Effector memory CD4-positive, alpha-beta T cell (primary cell): ENCODE results near the gene PEAK3.

Experiments
- DNase-seq, 3 donors: peaks; one replicate each; pipeline ENCODE4 v3.0.0-alpha.2; 2020
- H3K27ac ChIP-seq: 2 replicates; pipeline ENCODE4 v1.7.0; 2013; ENCODE audit warnings: mild to moderate bottlenecking, low read length, moderate library complexity; ENCODE audit not compliant: insufficient read depth, poor library complexity, severe bottlenecking
- H3K27me3 ChIP-seq: replicated peaks from 2 replicates; pipeline ENCODE4 v1.7.0; 2013; ENCODE audit warnings: mild to moderate bottlenecking, low read length; ENCODE audit not compliant: insufficient read depth, control insufficient read depth, poor library complexity, severe bottlenecking
- H3K36me3 ChIP-seq: 2 replicates; pipeline ENCODE4 v1.7.0; 2013; ENCODE audit warnings: mild to moderate bottlenecking, low read length, moderate library complexity; ENCODE audit not compliant: control insufficient read depth, insufficient read depth
- H3K4me1 ChIP-seq: 2 replicates; pipeline ENCODE4 v1.7.0; 2013; ENCODE audit warnings: low read length, mild to moderate bottlenecking; ENCODE audit not compliant: control insufficient read depth, insufficient read depth, poor library complexity, severe bottlenecking
- H3K4me3 ChIP-seq: 2 replicates; pipeline ENCODE4 v1.7.0; 2013; ENCODE audit warnings: low read length, low read depth, mild to moderate bottlenecking; ENCODE audit not compliant: insufficient read depth, poor library complexity, severe bottlenecking
- H3K9me3 ChIP-seq: 2 replicates; pipeline ENCODE4 v1.7.0; 2013; ENCODE audit warnings: mild to moderate bottlenecking, low read length, moderate library complexity; ENCODE audit not compliant: control insufficient read depth

The PEAK3 gene

DNA sequence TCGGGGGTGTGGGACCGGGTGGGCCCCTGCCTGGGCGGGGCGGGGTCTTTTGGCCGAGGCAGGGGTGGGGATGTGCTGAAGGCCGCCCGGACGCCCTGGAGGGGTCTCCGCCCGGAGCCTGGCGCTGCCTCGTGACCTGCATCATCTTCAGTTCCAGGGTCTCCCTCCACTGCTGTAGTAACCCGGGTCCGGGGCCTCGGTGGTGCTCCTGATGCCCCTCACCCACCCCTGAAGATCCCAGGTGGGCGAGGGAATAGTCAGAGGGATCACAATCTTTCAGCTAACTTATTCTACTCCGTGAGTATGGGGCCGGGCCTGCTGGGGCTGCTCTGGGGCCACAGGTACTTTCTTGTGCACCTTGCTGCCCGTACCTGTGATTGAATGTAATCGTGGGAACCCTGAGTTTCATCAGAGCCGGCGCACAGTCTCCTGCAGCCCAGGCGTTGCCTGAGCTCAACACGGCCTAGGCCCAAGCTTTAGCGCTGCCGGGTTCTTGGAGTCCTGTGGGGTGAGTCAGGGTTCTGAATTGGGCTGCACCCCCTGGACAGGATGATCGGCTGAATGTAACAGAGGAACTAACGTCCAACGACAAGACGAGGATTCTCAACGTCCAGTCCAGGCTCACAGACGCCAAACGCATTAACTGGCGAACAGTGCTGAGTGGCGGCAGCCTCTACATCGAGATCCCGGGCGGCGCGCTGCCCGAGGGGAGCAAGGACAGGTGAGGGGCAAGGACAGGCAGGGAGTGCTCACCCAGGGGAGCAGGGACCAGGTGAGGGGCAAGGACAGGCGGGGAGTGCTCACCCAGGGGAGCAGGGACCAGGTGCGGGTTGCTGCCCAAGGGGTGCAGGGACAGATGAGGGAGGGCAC is 10.5 kb downstream of the PEAK3 start:
- no peak for DNase-seq
- Histone ChIP-seq H3K4me1 (peaks cover 26% of the 10 kb centered on the region), H3K27me3 (no peaks in the 10 kb centered on the region), H3K27ac (peak overlapping the region; percentile 93), H3K36me3 (peaks cover 23% of the 10 kb centered on the region), H3K4me3 (peak overlapping the region; percentile 100), H3K9me3 (no peaks in the 10 kb centered on the region)

DNA sequence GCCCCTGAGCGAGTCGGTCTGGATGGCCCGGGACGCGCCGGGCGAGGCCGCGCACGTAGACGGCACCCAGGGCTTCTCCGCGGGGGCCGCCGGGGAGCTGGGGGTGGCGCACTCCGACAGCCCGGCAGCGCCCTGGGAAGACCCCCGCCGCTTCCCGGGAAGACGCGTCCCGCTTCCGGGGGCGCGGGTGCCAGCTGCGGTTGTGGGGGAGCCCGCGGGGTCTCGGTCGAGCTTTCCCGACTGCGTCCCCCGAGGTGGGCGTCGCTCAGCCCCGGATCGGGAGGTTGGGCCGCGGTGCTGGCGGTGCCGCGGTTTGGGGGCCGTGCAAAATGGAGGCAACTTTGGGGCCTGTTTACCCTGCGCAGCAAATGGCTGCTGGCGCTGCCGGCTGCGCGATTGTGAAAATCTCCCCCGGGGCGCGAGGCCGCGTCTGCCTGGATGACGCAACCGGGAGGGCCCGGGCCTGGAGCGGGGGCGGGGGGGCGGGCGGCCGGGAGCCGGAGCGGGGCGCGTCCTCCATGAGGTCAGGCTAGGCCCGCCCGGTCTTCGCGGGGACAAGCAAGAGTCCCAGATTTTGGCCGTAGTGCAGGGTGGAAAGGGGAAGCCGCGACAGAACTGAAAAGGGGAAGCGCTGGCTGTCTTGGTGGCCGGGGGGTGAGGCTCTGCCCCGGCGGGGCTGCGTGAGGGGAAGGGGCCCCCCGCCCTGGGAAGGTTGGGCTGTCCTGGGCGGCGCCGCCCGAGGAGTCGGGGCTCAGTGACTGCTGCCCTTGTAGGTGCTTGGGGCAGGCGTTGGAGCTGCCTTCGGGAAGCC is 11.3 kb downstream of the PEAK3 start:
- H3K4me1 ChIP-seq = peaks cover 26% of the 10 kb centered on the region
- H3K27ac ChIP-seq = peak overlapping the region; percentile 93
- H3K36me3 ChIP-seq = peaks cover 18% of the 10 kb centered on the region
- peak overlapping the region; percentile 100 for H3K4me3 ChIP-seq
- no peaks in the 10 kb centered on the region for H3K27me3 ChIP-seq
- peak; percentile 61 to 65 (median 63) for DNase-seq
- H3K9me3 ChIP-seq = no peaks in the 10 kb centered on the region

DNA sequence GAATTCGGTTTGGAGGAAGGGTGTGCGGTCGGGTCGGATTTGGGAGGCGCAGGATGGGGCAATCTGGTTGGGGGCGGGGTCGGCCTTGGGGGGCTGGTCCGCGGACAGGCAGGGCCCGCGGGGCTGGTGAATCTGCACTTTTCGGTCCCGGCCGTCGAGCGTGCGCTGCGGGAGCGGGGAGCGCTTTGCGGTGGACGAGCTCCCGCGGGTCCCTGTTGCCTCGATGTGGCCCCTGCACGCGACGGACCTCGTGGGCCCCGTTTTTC is 11.9 kb downstream of the PEAK3 start:
- H3K36me3 ChIP-seq = peaks cover 18% of the 10 kb centered on the region
- H3K27ac ChIP-seq = peak overlapping the region; percentile 93
- peak in 1 of 3 donors; percentile 45 for DNase-seq
- peaks cover 26% of the 10 kb centered on the region for H3K4me1 ChIP-seq
- H3K9me3 ChIP-seq = no peaks in the 10 kb centered on the region
- peak overlapping the region; percentile 100 for H3K4me3 ChIP-seq
- H3K27me3 ChIP-seq = no peaks in the 10 kb centered on the region

DNA sequence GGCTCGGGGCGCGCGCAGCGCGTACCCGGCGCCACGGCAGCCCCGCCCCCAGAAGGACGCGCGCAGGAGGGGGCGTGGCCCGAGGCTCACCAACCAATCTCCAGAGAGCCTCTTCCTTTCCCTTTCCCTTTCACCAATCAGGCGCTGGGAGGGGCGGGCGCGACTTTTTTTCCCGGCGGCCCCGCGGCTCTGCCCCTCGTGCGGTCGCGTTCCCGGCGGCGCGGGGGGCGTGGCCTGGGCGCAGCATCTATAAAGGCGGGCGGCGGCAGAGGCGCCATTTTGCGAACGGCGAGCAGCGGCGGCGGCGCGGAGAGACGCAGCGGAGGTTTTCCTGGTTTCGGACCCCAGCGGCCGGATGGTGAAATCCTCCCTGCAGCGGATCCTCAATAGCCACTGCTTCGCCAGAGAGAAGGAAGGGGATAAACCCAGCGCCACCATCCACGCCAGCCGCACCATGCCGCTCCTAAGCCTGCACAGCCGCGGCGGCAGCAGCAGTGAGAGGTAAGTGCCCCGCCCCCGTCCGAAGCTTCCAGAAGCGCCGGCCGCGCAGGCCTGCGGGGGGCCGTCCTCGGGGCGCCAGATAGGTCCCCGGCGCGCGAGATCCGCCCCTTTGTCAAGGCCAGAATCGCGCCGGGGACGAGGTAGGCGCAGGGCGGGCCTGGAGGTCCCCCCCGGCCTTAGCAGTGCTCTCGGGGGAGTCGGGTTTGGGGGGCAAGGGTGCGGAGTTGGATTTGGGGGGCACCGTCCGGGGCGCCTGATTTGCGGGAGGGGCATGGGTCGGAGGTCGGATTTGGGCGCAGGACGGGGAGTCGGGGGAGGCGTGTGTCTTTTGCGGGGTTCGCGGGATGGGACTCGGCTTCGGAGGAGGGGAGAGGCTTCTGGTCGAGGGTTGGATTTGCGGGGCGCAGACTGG is 12.5 kb downstream of the PEAK3 start:
- Histone ChIP-seq H3K27ac (peak overlapping the region; percentile 93), H3K27me3 (no peaks in the 10 kb centered on the region), H3K4me3 (peak overlapping the region; percentile 100), H3K4me1 (peaks cover 26% of the 10 kb centered on the region), H3K9me3 (no peaks in the 10 kb centered on the region), H3K36me3 (peaks cover 18% of the 10 kb centered on the region)
- peak; percentile 97 to 99 (median 97) for DNase-seq

DNA sequence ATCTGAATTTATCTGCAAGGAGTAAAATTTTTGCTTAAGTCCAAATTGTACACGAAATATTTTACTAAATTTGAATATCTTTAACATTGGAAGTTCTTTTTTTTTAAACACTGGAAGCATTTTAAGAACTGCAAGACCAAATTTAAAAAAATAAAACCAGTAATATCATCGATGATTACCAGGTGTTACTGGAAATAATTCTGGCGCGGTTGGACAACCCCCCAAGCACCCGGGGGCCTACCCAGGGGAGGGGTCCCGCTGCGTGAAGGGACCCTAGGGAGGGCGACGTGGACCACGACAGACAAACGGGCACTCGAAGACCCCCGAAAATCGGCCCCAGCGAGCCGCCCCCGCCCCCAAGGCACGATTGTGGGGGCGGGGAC is 13.1 kb downstream of the PEAK3 start:
- Histone ChIP-seq H3K36me3 (peaks cover 18% of the 10 kb centered on the region), H3K4me3 (peak overlapping the region; percentile 100), H3K27me3 (no peaks in the 10 kb centered on the region), H3K4me1 (peaks cover 20% of the 10 kb centered on the region), H3K27ac (peak overlapping the region; percentile 62), H3K9me3 (no peaks in the 10 kb centered on the region)
- no peak for DNase-seq

DNA sequence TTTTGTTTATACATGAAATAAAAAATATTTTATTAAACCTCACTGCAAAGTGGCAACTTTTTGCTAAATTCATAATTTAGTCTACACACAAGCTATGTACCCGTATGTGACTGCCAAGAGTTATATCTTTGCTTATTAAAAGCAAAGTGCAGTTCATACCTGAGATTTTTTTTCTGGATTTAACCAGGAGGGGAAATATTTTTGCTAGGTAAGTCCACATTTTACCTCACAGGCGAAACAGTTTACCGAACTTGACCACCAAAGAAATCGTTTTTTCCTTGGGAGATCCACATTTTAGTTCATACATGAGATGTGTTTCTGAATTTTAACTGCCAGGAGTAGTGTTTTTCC is 13.5 kb downstream of the PEAK3 start:
- DNase-seq = no peak
- Histone ChIP-seq H3K9me3 (no peaks in the 10 kb centered on the region), H3K4me1 (peaks cover 16% of the 10 kb centered on the region), H3K4me3 (peak overlapping the region; percentile 100), H3K36me3 (peaks cover 18% of the 10 kb centered on the region), H3K27ac (no peak overlapping the region), H3K27me3 (no peaks in the 10 kb centered on the region)

DNA sequence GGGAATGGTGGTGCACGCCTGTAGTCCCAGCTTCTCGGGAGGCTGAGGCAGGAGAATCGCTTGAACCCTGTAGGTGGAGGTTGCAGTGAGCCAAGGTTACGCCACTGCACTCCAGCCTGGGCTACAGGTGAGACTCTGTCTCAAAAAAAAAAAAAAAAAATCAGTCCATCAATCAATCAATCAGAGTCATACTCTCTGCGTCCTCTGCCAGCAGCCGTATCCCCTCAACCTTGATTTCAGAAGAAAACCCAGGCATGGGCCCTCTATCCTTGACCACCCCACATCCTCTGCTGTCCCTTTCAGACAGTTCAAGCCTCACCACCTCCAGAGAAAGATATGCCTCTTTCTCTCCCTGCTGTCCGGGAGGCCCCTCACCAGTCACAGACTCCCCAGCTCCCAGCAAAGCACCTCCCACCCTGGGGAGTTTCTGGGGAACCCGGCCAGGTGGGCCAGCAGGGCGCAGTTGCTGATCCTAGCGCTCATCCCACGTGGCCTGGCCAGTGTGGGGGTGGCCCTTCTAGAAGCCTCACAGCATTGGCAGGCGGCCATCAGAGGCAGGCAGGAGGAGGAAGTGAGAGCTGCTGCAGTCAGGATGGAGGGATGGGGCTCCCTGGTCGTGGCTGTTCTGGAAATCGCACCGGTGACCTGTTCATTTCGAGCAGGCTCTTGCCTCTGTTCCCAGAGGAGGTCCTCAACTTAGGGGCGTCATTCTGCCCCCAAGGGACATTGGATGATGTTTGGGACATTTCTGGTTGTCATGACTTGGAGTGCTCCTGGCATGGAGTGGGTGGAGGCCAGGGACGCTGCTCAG is 15.6 kb downstream of the PEAK3 start:
- Histone ChIP-seq H3K27ac (no peak overlapping the region), H3K9me3 (no peaks in the 10 kb centered on the region), H3K4me1 (peaks cover under 1% of the 10 kb centered on the region), H3K27me3 (no peaks in the 10 kb centered on the region), H3K36me3 (peaks cover 6% of the 10 kb centered on the region), H3K4me3 (no peak overlapping the region)
- DNase-seq = no peak

DNA sequence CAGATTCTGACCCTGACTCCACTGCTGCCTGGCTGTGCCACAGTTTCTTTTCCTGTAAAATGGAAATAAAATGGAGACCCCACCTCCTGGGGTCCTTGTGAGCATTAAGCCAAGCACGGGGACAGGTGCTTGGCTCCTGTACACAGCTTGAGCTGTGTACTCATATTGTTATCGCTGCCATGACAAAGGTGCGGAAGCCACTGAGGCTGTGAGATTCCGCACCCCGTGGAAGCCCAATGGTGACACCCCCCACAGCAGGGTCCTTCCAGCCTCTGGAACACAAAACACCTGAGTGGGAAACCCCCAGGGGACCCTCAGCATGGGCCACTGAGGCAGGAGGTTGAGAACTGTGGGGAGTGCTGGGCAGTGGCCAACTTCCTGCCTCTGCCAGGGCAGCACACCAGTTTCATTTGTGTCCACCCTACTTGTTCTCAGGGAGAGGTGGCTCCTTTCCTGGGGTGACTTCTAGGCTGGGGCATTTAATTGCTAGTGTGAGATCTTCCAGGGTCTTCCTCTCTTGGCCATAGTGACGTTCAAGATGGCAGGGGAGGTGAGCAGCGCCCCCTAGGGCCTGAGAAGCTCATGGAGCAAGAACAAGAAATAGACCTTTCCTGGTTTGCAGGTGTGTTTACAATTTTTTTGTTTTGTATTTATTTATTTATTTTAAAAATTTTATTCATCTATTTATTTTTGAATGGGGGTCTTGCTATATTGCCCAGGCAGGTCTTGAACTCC is 20.4 kb downstream of the PEAK3 start:
- peak in 1 of 3 donors; percentile 46 for DNase-seq
- no peak overlapping the region for H3K4me3 ChIP-seq
- H3K36me3 ChIP-seq = no peaks in the 10 kb centered on the region
- H3K27me3 ChIP-seq = no peaks in the 10 kb centered on the region
- H3K9me3 ChIP-seq = no peaks in the 10 kb centered on the region
- no peak overlapping the region for H3K27ac ChIP-seq
- H3K4me1 ChIP-seq = peaks cover 22% of the 10 kb centered on the region

DNA sequence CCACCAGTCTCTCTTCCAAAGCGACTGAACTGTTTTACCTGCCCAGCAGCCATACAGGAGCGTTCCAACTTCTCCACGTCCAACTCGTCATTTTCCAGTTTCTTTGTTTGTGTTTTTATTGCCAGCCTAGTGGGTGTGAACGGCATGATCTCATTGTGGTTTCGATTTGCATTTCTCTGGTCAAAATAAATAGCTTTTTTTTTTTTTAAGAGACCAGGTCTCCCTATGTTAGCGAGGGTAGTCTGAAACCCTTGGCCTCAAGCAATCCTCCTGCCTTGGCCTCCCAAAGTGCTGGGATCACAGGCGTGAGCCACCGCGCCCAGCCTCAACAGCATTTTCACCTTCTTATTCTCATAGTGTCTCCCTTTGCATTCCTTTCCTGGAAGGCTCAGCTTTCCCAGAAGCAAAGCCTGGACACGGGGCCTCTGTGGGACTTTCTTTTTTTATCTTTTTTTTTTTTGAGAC is 21.6 kb downstream of the PEAK3 start:
- H3K4me3 ChIP-seq = no peak overlapping the region
- DNase-seq = no peak
- no peaks in the 10 kb centered on the region for H3K27me3 ChIP-seq
- peak overlapping the region; percentile 32 for H3K27ac ChIP-seq
- H3K9me3 ChIP-seq = no peaks in the 10 kb centered on the region
- peaks cover 22% of the 10 kb centered on the region for H3K4me1 ChIP-seq
- no peaks in the 10 kb centered on the region for H3K36me3 ChIP-seq
